GM10847 (cell line): Measurements from ENCODE around the gene SLC17A9.

Experiments
- POLR2A ChIP-seq: IDR thresholded peaks from 2 replicates; pipeline ENCODE4 v1.6.1; 2011; ENCODE audit not compliant: insufficient read length; ENCODE audit errors: extremely low read depth

Gene SLC17A9

DNA sequence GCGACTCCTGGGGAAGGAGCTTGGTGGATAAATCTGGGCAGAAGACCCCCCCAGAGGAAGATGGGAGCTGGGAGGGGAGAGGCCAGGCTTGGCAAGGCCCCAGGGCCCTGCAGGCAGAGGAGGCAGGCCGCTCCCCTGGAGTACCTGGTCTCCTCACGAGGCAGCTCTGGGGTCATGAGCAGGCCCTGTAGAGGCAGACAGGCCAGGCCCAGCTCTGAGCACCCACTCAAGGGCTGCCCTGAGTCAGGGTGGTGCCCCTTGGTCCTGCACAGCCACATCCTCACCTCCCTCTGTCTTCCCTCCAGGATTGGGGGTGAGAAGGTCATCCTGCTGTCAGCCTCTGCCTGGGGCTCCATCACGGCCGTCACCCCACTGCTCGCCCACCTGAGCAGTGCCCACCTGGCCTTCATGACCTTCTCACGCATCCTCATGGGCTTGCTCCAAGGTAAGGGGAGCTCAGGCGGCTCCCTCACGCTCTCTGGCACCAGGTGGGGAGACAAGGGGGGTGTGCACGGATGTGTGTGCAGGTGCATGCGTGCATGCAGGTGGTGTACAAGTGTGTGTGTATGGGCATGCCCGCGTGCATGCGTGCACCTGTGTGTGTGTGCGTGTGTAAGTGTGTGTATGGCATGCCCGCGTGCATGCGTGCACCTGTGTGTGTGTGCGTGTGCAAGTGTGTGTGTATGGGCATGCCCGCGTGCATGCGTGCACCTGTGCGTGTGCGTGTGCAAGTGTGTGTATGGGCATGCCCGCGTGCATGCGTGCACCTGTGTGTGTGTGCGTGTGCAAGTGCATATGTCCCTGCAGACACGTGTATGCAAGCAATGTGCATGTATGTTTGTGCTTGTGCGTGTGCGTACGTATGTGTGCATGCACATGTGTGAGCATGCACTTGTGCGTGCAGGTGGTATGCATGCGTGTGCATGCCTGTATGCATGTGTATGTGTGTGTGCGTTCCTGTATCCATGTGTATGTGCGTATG is 4.9 kb downstream of the SLC17A9 start:
- TF ChIP-seq POLR2A = no peak

DNA sequence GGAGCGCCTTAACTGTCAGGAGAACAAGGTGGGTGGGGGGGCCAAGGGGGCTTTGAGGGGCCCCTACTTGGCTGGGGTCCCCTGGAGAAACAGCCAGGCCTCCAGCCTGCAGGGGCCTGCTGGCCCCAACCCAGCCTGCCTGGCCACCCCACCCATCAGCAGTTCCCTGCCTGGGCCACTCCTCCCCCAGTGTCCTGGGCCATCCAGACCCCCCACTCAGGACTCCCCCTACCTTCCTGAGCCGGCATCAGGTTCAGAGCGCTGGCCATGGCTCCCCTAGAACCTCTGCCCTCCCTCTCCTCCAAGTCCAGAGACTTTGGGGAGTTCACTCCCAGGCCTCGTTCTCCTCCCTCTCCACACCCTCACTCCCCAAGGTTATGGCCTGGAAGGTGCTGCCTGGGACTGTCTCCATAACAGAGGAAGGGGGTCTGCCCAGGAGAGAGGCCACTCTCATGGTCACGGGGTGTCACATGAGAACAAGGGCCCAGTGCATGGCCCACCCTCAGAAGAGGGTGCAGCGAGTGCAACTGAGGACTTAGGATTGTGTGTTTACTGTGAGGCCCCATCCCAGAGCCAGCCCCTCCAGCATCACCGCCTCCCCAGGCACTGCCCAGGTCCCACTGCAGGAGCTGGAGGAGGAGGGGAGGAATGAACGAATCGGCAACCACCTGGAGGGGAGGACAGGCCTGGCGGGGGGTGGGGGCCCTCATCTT is 6.0 kb downstream of the SLC17A9 start:
- TF ChIP-seq POLR2A = no peak

DNA sequence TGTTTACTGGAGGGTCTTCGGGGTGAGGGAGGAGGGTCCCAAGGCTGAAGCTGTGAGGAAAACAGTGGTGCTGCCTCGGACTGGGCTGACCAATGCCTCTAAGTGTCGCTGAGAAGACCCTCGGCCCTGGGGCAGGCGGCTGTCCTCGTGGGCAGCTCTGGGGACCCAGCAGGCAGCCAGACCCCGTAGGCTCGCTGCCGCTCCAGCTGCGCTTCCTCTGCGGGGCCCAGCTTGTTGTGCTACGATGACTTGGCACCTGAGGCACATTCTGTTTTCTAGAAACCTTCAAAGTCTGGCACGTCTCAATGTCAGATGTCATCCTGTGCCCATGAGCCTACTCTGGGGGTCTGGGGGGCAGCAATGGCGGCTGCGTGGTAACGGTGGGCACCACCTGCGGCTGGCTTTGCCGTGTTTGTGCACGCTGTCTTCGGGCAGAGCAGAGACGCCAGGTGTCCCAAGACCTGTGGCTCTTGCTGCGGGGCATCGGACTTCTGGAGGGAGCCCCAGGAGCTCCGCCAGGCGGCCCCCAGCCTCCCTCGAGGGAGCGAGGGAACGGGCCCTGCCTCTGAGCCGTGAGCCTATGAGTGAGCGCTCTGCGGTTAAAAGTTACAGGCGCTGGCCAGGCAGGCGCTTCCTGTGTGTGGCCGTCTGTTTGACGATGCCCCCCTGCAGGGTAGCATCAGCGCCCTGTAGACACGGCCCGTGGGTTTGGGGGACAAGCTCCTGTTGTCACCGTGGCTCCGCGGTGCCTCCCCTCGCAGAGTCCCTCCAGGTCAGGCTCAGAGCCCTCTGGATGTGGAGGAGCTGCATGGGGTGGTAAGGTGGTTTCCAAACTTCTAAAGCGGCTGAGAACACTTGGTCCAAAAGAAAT is 6.8 kb downstream of the SLC17A9 start:
- no peak for TF ChIP-seq POLR2A

DNA sequence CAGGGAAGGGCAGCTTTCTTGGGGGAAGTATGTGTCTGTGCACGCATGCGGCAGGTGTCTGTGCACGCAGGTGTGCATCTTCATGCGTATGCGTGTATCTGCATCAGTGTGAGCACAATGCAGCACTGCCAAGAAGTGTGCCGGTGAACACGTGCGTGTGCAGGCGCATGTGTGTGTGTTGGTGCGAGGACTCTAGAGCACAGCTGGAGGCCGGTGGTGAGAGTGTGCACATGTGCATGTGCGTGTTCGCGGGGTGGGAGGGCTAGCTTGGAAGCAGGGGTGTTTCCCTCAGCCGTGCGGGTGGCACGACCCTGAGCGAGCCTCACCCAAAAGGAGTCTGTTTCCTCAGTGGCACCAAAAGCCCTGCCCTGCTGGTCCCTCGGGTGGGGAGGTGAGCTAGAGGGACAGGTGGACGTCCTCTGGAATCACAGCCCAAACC is 7.5 kb downstream of the SLC17A9 start:
- no peak for TF ChIP-seq POLR2A

DNA sequence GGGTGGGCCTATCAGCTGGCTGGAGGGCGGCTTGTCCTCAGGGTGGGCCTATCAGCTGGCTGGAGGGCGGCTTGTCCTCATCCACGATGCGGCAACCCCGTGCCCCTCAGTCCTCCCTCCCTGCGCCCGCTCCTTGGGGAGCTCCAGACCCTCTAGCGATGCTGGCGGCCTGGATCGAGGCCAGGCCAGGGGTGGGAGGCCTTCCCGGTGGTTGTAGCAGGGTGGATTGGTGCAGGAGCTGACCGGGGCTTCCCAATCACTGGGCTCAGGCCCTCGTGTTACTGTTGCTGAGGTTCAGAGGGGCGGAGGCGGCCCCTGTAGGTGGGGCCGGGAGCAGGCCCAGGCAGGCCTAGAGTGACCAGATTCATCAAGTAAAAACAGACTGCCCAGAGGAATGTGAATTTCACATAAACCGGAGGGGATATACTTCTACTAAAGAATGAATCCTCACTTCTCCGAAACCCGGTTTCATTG is 8.8 kb downstream of the SLC17A9 start:
- no peak for TF ChIP-seq POLR2A

DNA sequence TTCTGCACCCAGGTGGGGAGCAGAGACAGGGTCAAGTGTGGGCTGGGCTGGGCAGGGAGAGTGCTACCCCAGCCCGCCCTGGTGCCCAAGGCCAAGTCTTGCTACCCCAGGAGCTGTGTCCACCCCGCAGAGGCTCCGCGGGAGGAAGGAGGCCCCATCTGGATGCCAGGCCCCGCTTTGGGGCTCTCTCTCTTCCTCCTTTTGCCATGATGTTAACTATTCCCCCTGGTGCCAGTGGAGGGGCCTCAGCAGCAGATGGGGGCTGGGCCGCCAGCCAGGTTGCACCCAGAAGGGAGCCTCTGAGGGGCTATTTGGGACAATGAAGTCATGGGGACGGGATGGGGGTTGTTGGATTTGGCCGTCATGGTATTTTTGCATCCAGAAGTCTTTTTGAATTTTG is 9.3 kb downstream of the SLC17A9 start:
- TF ChIP-seq POLR2A = no peak

DNA sequence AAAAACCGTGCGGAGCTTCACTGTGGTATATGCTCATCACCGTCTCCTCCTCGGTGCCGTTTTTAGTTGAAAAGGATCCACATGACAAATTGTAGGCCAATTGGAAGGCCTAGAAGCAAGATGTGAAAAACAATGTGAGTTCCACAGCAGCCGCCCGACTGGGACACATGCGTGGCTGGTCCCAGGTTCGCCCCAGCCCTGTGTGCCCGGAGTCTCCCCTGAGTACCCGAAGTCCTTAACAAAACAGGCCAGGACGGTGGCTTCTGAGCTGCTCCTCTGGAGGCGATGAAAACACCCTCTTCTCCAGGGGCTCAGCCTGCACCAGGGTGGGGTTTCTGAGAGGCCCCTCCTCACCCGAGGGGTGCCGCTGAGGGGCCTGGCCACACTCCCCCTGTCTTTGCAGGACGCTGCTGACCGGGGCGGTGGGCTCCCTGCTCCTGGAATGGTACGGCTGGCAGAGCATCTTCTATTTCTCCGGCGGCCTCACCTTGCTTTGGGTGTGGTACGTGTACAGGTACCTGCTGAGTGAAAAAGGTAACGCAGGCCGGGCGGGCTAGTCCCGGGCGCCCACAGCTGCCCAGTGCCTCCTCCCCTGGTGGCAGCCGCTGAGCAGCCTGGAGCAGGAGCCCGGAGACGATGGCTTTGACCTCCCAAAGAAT is 9.8 kb downstream of the SLC17A9 start:
- TF ChIP-seq POLR2A = no peak

DNA sequence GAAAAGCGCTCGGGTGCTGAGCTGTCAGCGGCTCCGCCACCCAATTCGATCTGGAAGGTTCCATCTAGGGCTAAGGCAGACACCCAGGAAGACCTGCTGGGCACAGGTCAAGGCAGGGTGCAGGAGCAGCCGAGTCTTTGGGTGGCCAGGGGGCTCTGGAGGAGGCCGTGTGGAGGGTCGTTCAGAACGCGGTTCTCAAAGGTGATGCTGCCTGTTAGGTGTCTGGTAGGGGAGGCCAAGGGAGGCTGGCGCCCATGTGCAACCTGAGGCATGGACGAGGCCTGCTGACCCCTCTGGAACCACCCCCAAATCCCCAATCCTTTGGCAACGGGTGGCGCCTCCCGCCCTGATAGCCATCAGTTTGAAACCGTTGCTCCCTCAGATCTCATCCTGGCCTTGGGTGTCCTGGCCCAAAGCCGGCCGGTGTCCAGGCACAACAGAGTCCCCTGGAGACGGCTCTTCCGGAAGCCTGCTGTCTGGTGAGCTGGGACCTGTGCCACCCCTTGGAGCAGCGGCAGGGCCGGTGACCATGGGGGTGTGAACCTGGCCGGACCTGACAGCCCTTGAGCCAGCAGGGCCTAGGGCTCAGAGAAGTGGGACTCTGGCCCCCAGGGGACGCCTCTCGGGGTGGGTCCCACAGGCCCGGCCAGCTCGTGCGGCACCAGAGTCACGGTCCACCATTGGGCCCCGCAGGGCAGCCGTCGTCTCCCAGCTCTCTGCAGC is 10.5 kb downstream of the SLC17A9 start:
- TF ChIP-seq POLR2A = no peak

DNA sequence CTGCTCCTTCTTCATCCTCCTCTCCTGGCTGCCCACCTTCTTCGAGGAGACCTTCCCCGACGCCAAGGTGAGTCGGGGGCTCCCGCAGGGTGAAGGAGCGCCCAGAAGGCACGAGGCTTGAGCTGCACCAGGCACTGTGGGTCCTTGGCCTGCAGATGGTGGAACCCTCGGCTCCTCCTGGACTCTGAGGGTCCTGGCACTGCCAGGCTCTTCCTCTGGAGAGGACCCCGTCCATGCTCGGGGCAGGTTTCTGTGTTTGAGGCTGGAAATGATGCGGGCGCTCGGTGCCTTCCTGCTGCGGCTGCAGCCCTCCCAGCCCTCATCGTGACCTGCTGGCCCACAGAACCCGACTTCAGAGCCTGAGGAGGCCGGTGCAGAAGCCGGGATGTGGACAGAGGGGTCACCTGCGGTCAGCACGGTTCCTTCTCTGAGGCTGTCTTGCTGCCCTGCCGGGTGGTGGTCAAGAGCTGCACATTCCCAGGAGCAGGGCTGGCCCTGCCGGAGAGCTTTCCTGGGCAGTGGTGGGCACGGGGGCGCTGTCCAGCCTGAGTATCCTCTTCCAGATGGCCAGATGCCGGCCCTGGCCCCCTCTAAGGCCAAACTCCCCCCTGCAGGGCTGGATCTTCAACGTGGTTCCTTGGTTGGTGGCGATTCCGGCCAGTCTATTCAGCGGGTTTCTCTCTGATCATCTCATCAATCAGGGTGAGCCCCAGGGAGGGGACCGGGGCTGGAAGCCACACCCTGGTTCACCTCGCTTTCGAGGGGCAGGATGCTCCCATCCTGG is 11.3 kb downstream of the SLC17A9 start:
- TF ChIP-seq POLR2A = no peak

DNA sequence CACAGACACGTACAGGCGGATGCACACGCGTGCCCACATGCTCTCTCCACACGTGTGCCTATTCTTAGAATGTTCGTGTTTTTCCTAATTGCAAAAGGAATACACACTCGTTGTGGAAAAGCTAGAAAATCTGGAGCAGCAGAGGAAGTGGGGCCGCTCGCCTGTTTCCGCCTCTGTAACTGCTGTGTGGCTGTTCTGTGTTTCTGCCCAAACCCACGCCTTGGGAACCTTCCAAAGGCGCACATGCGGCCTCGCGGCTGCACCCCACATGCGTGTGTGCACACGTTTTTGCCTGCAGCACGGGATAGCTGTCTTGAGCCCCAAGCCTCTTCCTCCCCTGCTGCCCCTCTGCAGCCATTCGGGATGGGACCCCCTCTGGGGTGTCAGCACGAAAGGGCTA is 12.2 kb downstream of the SLC17A9 start:
- no peak for TF ChIP-seq POLR2A

DNA sequence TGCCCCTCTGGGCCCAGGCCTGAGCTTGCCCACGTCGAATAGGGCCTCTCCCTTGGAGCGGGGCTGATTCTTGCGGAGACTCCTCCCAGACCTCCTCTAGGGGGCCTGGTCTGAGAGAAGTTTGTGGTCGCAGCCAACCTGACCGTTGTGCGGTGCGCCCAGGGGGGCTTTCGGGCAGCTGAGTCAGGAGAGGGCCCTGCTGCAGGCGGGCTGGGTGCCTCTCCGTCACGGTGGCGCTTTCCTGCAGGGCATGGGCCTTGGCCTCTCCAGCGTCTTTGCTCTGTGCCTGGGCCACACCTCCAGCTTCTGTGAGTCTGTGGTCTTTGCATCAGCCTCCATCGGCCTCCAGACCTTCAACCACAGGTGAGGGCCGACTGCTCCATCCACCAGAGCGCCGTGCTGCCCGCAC is 12.9 kb downstream of the SLC17A9 start:
- TF ChIP-seq POLR2A = no peak

DNA sequence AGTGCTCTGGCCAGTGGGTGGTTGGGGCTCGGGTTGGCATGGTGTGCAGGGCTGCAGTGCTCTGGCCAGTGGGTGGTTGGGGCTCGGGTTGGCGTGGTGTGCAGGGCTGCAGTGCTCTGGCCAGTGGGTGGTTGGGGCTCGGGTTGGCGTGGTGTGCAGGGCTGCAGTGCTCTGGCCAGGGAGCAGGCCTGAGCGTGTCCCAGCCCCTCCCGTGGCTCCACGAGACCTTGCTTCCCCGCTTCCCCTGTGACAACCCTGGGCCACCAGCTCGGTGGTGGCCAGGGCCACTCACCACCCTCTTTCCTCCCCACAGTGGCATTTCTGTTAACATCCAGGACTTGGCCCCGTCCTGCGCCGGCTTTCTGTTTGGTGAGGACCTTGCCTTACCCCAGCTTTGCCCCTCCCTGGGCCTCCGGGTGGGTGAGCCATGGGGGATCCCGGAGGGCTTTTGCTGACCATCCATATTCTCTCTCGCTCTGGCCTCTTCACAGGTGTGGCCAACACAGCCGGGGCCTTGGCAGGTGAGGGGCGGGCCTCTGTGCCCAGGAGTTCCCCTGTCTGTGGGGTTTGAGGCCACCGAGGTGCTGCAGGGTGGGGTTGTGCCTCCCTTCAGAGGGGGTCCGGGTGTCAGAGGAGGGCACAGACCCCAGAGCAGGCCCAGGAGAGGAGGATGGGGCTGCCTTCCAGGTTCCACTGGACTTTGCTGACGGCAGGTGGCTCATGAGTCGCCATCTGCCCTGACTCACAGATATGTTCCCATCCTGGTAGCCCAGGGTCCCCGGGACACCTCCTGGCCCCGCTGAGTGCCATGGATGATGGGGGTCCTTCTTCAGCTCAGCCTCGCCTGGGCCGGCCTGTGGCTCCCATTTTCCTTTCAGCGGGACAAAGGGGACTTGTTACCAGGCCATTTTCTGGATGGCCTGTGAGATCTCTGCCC is 14.0 kb downstream of the SLC17A9 start:
- no peak for TF ChIP-seq POLR2A
